ENCODE measurements around the gene MYL2. TPM values are rescaled to one million over a fixed set of nuclear protein-coding genes. Genes with fewer than 3 reads are reported as not detected.

MYL2 gene
- polyA plus RNA-seq, 2 of the 4 experiments (the other 2 are of a cell fraction) = 0.13 TPM; not detected in 1

DNA sequence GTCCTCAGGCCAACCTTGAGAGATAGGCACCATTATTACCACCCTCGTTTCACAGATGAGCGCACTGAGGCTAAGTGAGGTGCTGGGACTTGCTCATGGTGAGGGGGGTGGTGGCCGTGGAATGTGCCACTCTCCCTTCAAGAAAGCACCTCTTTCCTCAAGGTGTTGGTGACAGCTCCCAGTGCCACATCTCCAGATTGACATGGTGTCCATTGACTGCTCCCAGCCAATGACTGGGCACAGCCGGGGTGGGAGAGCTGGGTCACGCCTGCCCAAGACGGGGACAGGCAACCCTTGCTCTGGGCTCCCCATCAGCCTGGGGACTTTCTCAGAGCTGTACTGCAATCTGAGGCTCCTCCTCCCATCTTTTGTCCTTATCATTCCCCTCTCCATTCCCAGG is 21.0 kb upstream of the MYL2 start:
- Histone ChIP-seq H3K9me3 (peaks cover 18% of the 10 kb centered on the region; the same call in 2 of the 3 replicates), H3K4me3 (no peak overlapping the region), H3K4me1 (peaks cover 6% of the 10 kb centered on the region; the same call in 1 of the 3 replicates), H3K4me2 (no peak overlapping the region), H3K27ac (no peak overlapping the region)
- DNase-seq (ENCODE audit: low read depth in 1 of 2, low spot score in 1 of 2) (no peak), FAIRE-seq (no peak), ATAC-seq (no peak)
- POLR2A ChIA-PET = no interaction called here
- no peak for TF ChIP-seq NPAS2 (CRISPR knock-in tag; IDR thresholded peaks at IDR 0.05; ENCODE audit: borderline replicate concordance)
- TF ChIP-seq HOXB13 (CRISPR knock-in tag; IDR thresholded peaks at IDR 0.05; ENCODE audit: low read depth) = no peak
- TF ChIP-seq RNF2 (IDR thresholded peaks at IDR 0.05; ENCODE audit: borderline replicate concordance, low read depth) = no peak
- no peak for TF ChIP-seq NFE2L2 (conservative IDR thresholded peaks at IDR 0.05; ENCODE audit: low read length)
- TF ChIP-seq, protein P1, sequence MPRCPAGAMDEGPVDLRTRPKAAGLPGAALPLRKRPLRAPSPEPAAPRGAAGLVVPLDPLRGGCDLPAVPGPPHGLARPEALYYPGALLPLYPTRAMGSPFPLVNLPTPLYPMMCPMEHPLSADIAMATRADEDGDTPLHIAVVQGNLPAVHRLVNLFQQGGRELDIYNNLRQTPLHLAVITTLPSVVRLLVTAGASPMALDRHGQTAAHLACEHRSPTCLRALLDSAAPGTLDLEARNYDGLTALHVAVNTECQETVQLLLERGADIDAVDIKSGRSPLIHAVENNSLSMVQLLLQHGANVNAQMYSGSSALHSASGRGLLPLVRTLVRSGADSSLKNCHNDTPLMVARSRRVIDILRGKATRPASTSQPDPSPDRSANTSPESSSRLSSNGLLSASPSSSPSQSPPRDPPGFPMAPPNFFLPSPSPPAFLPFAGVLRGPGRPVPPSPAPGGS (IDR thresholded peaks at IDR 0.05) = no peak
- TF ChIP-seq CBX8 (IDR thresholded peaks at IDR 0.05) = no peak
- TF ChIP-seq, protein P2, sequence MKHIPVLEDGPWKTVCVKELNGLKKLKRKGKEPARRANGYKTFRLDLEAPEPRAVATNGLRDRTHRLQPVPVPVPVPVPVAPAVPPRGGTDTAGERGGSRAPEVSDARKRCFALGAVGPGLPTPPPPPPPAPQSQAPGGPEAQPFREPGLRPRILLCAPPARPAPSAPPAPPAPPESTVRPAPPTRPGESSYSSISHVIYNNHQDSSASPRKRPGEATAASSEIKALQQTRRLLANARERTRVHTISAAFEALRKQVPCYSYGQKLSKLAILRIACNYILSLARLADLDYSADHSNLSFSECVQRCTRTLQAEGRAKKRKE (CRISPR knock-in tag; IDR thresholded peaks at IDR 0.05; ENCODE audit: low read depth) = no peak
- no peak for TF ChIP-seq ZFP36 (IDR thresholded peaks at IDR 0.05; ENCODE audit: borderline replicate concordance, partially characterized antibody)
- no peak for TF ChIP-seq CEBPB (IDR thresholded peaks at IDR 0.05)
- no peak for TF ChIP-seq PHF8 (IDR thresholded peaks at IDR 0.05; ENCODE audit: borderline replicate concordance, low read depth)
- TF ChIP-seq, protein P3, sequence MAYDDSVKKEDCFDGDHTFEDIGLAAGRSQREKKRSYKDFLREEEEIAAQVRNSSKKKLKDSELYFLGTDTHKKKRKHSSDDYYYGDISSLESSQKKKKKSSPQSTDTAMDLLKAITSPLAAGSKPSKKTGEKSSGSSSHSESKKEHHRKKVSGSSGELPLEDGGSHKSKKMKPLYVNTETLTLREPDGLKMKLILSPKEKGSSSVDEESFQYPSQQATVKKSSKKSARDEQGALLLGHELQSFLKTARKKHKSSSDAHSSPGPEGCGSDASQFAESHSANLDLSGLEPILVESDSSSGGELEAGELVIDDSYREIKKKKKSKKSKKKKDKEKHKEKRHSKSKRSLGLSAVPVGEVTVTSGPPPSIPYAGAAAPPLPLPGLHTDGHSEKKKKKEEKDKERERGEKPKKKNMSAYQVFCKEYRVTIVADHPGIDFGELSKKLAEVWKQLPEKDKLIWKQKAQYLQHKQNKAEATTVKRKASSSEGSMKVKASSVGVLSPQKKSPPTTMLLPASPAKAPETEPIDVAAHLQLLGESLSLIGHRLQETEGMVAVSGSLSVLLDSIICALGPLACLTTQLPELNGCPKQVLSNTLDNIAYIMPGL (CRISPR knock-in tag; IDR thresholded peaks at IDR 0.05; ENCODE audit: borderline replicate concordance) = no peak
- TF ChIP-seq, protein P4, sequence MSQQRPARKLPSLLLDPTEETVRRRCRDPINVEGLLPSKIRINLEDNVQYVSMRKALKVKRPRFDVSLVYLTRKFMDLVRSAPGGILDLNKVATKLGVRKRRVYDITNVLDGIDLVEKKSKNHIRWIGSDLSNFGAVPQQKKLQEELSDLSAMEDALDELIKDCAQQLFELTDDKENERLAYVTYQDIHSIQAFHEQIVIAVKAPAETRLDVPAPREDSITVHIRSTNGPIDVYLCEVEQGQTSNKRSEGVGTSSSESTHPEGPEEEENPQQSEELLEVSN (IDR thresholded peaks at IDR 0.05; ENCODE audit: borderline replicate concordance, low read depth) = no peak
- TF ChIP-seq RARB (CRISPR knock-in tag; IDR thresholded peaks at IDR 0.05) = no peak
- TF ChIP-seq CHD4 (IDR thresholded peaks at IDR 0.05; ENCODE audit: borderline replicate concordance) = no peak
- TF ChIP-seq CHD2 (IDR thresholded peaks at IDR 0.05; ENCODE audit: low read length, partially characterized antibody) = no peak
- 69% methylated on average over 6 of the region's 6 CpGs for WGBS (ENCODE audit: missing lambda C conversion rate)
- CTCF ChIA-PET = interaction anchor here (1.0 to 3.1 kb wide), 6 partner anchors 18 to 357 kb away, joined by 3 to 11 read pairs (median 4); no protein-coding TSS in a partner anchor

DNA sequence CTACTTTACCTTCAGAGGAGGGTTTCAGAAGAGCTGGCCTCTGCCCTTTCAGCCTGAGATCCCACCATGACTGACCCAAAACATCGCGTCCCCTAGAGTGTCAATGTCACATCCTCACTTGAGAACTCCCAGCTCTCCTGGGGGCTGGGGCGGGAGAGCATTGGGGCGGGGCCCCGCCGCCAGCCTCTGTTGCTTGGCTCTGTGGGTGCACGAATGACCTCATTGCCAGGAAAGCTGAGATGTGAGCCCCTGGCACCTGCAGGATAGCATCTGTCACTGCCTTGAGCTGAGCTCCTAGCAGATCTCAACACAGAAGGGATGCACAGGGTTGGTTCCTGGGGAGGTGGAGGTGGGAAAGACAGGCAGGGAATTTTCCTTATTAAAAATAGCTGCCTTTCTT is 20.6 kb upstream of the MYL2 start:
- ATAC-seq (no peak), FAIRE-seq (no peak), DNase-seq (ENCODE audit: low read depth in 1 of 2, low spot score in 1 of 2) (no peak)
- ChIA-PET CTCF (interaction anchor here (0.7 to 3.1 kb wide), 7 partner anchors 12 to 358 kb away, joined by 3 to 11 read pairs (median 4); no protein-coding TSS in a partner anchor), POLR2A (no interaction called here)
- 28% methylated on average over 6 of the region's 7 CpGs for WGBS (ENCODE audit: missing lambda C conversion rate)
- Histone ChIP-seq H3K4me3 (no peak overlapping the region), H3K27ac (no peak overlapping the region), H3K4me1 (peaks cover 6% of the 10 kb centered on the region; the same call in 1 of the 3 replicates), H3K4me2 (no peak overlapping the region), H3K9me3 (peaks cover 14% of the 10 kb centered on the region; the same call in 2 of the 3 replicates)
- TF ChIP-seq, protein P4 (IDR thresholded peaks at IDR 0.05; ENCODE audit: borderline replicate concordance, low read depth) = no peak
- TF ChIP-seq BHLHE40 (IDR thresholded peaks at IDR 0.05; ENCODE audit: low read depth, low read length) (no peak), ZC3H11A (IDR thresholded peaks at IDR 0.05) (no peak)
